GM23248 (cell line): ENCODE results near the gene HK1.

Source experiments
- EZH2 ChIP-seq: fragments of 200-600 bp; sonication (generic); IDR thresholded peaks from 2 replicates; pipeline ENCODE4 v1.6.1; 2018; ENCODE audit warnings: antibody characterized with exemption, mild to moderate bottlenecking; ENCODE audit not compliant: insufficient read depth, poor library complexity, severe bottlenecking
- EZH2phosphoT487 ChIP-seq: fragments of 200-600 bp; sonication (generic); IDR thresholded peaks from 2 replicates; pipeline ENCODE4 v1.6.1; 2018; ENCODE audit warnings: antibody characterized with exemption, moderate library complexity, mild to moderate bottlenecking, low read depth; ENCODE audit not compliant: insufficient read depth

DNA sequence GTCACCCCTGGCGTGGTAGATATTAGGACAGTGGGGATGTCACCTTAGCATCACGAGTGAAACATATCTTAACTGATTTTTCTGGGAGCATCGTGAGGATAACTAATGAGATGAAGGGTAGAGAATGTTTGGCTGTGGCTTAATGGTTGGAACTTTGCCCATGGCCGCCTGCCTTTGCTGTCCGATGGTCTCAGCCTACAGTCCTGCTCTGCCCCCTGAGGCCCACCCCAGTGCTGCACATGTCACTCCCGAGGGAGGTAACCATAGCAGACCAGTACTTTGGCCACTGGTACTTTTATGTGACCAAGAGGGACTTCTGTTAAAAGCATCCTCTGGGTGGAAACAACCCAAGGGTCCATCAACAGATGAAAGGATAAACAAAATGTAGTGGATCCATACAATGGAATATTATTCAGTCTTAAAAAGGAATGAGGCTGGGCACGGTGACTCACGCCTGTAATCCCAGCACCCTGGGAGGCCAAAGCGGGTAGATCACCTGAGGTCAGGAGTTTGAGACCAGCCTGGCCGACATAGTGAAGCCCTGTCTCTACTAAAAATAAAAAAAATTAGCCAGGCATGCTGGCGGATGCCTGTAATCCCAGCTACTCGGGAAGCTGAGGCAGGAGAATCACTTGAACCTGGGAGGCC lies 80.0 kb downstream of the HK1 start:
- TF ChIP-seq EZH2: no peak
- no peak for TF ChIP-seq EZH2phosphoT487
